GM21381 (cell line): ENCODE results near the gene IL15RA.
"Not testable (repeated sequence)": the region's sequence is repeated elsewhere in the genome, so short reads cannot be mapped to it uniquely, and the experiment has no call there.

Source experiments
- ATAC-seq: cut with Tn5 transposase; IDR thresholded peaks from one replicate; pipeline ENCODE4 v1.9.1; 2021; ENCODE audit warnings: mild to moderate bottlenecking, moderate library complexity; ENCODE audit not compliant: unreplicated experiment

Gene IL15RA

DNA sequence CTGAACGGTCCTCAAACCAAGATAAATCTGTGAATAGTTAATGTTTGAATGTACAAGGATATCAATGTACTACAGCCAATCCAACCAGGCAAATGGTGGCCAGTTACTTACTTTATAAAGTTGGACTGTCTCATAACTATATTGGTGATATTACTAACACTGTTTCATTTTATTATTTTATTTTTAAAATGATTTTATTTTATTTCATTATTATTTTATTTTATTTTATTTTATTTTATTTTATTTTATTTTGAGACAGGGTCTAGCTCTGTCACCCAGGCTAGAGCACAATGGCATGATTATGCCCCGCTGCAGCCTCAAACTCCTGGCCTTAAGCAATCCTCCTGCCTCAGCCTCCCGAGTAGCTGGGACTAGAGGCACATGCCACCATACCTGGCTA lies 6.8 kb downstream of the IL15RA start:
- ATAC-seq = no peak

GRCh38 chr10:5970066-5970465 lies 7.3 kb downstream of the IL15RA start:
- ATAC-seq = no peak

GRCh38 chr10:5968681-5969453 lies 8.5 kb downstream of the IL15RA start:
- ATAC-seq = no peak

DNA sequence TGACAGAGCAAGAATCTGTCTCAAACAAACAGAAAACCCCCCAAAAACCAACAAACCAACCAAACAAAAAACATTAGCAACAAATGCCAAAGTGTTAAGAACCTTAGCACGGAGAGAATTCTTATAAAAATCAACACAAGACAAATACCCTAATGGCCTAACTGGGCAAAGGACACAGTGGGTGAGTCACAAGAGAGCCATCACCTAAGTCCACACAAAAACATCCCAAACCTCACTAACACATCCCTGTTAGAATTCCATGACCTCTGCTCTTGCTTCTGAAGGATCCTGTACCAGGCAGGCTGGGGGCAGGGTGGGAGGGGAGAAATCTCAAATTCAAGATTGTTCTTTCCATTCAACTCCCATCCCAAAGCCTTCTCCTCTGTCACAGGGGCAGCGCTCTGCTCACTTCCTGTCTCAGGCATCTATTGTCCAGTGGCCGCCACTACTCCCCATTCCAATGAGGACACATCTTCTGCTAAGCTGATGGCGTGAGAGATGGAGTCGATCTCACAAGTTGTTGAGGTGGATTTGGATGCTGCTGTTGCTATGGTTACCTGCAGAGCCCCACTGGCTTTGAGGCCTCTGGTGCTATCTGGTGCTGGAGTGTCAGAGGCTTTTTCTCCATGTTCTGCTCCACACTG lies 9.2 kb downstream of the IL15RA start:
- no peak for ATAC-seq

DNA sequence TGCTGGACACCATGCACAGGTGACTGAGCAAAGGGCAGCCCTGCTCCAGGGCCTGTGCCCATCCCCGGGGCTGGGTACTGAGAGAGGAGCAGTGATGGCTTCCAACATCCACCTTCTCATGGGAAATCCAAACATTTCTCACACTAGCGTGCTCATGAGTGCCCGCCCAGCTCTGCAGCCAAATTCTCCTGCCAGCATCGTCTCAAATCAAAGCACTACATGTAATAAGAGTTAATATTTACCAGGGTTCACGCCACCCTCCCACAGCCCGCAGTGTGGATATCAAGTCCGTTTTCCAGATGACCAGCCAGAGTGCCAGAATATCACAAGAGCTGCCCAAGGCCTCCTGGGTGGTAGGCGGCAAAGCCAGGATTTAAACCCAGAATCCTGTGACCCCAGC lies 12.1 kb downstream of the IL15RA start:
- ATAC-seq = no peak

DNA sequence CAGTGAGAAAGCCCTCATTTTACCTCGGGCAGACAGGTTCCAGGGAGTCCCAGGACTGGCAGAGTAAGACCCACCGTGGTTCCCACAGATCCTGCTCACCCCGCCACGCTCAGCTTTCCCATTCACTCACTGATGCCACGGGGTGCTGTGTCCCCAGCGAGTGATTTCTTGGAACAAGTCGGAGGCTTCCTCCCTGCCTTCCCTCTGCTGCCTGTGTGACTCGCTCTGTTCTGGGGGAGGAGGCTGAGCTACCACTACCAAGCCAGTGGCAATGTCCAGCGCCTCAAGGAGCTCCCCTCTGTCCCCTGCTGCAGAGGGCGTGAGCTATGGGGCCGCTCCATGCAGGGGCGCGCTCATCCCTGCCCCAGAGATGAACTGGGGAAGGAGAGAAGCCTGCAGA lies 12.6 kb downstream of the IL15RA start:
- no peak for ATAC-seq

- ATAC-seq = no peak
Measured at GRCh38 chr10:5963591-5963990, 13.8 kb downstream of the IL15RA start.

DNA sequence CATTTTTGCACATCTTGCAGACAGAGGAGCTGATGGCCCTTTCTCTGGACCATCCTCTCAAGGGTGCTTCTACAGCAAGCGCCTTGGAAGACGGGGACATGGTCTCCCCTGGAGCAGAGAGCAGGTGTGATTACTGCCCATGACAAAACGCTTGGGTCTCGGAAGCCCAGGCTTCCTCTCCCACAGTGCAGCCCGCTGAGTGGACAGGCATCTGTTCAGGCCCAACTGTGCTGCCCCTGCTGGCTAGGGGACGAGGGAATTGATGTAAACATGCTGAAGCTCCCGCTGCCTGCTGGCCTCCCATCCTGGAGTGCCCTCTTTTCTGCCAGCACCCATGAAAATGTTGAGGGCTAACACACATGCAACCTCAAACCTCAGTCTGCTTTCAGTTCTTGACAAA lies 14.3 kb downstream of the IL15RA start:
- no peak for ATAC-seq

DNA sequence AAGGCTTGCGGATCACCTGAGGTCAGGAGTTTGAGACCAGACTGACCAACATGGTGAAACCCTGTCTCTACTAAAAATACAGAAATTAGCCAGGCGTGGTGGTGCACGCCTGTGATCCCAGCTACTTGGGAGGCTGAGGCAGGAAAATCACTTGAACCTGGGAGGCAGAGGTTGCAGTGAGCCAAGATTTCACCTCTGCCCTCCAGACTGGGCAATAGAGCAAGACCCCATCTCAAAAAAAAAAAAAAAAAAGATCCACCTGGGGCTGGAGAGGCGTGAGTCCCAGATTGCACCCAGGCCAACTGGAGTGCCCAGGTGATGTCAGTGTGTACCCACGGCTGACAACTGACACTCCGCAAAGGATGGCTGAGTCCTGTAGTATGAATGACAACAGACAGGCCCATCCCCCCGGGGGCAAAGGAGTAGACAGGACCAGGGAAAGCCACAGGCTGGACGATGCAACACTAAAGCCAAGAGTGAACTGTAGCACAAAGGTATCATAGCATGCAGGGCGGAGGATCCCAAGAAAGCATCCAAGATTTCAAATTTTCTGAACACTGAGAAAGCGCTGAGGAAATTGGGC lies 14.9 kb downstream of the IL15RA start:
- not testable (repeated sequence) for ATAC-seq

GRCh38 chr10:5961405-5962100 lies 15.8 kb downstream of the IL15RA start:
- ATAC-seq = no peak

- ATAC-seq = not testable (repeated sequence)
Measured at GRCh38 chr10:5960973-5961275, 16.4 kb downstream of the IL15RA start.

GRCh38 chr10:5960070-5960972 lies 17.0 kb downstream of the IL15RA start:
- no peak for ATAC-seq

GRCh38 chr10:5959581-5960069 lies 17.7 kb downstream of the IL15RA start:
- ATAC-seq = no peak

- ATAC-seq = no peak
Measured at GRCh38 chr10:5959142-5959541, 18.2 kb downstream of the IL15RA start.

GRCh38 chr10:5958675-5959074 lies 18.7 kb downstream of the IL15RA start:
- no peak for ATAC-seq

- ATAC-seq = no peak
Measured at GRCh38 chr10:5958077-5958476, 19.3 kb downstream of the IL15RA start.

GRCh38 chr10:5956146-5956936 lies 21.0 kb downstream of the IL15RA start:
- no peak for ATAC-seq

DNA sequence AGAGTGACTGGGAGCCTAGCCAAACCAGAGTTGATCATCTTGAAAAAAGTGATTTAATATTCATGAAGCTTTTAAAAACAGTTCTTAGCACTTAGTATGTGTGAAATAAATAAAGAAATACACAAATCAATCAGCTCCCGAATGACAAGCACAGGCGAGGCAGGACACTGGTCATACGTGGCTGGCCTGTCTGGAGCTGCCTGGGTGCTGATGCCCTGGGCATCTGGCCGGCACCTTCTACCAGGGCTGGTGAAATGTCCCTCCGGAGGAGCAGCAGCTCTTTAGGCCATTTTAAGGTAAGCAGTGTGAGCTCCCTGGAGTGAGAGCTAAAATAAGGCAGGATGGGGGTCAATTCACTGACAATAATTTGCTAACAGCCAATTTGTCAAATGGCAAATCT lies 23.7 kb downstream of the IL15RA start:
- no peak for ATAC-seq

DNA sequence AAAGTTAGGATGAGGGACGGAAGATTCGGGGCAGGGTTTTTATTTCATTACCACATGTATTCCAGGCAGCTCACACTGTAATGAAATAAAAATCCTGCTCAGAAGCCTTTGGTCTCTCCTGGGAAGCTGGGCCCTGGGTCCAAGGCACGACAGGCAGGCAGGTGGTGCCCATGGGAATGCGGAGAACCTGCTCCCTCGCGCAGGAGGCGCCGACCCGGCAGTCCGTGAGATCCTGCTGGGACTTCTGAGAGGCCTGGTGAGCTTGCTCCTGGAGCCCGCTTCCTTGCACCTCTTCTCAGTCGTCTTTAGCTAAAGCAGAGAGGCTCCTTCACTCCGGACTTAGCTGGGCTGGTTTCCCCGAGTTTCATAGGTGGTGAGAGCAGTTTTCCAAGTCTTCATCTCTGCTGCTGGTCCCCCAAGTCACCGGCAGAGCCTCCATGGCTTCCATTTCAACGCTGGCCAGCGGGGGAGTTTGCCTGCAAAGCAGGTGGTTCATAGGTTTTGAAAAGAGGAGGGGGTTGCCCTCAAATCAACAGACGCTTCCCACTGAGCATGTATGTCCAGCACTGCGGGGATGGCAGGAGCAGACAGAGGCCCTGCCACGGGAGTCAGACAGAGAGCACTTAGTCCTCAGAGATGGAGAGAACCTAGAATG lies 24.5 kb downstream of the IL15RA start:
- no peak for ATAC-seq
